OCI-LY3 (cell line): ENCODE measurements around the gene POGZ.

Experiments
- CTCF ChIP-seq: fragments of 200-600, 300-600 bp; sonication (generic); IDR thresholded peaks from 2 replicates; pipeline ENCODE4 v1.5.1; 2014; ENCODE audit warnings: antibody characterized with exemption, low read length, low read depth
- EZH2phosphoT487 ChIP-seq: fragments of 200-600 bp; shearing (Covaris generic); IDR thresholded peaks from 2 replicates; pipeline ENCODE4 v1.6.1; 2018; ENCODE audit warnings: antibody characterized with exemption, mixed run types, low read depth

- no peak for TF ChIP-seq CTCF
- TF ChIP-seq EZH2phosphoT487: no peak
Measured at GRCh38 chr1:151393583-151393982, 65.7 kb downstream of the POGZ start.
